ENCODE results near the gene LPCAT1.

Gene LPCAT1

DNA sequence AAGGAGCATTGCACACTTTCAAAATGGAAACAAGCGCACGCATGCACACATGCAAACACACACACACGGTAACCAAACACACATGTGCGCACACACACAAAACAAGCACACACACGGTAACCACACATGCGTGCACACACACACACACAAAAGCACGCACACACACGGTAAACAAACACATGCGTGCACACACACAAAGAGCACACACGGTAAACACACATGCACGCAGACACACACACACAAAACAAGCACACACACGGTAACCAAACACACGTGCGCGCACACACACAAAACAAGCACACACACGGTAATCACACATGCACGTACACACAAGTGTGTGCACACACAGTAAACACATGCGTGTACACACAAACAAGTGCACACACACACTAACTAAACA lies 59.2 kb downstream of the LPCAT1 start:
- Histone ChIP-seq H3K36me3 (ENCODE audit: insufficient read depth, low read length) (peaks cover 41% of the 10 kb centered on the region; the same call in 1 of the 2 replicates), H3K79me2 (ENCODE audit: insufficient read depth, low read length) (no peaks in the 10 kb centered on the region), H3F3A (ENCODE audit: low read depth) (no peaks in the 10 kb centered on the region), H3K9ac (ENCODE audit: low read depth, low read length, poor library complexity, severe bottlenecking) (no peak overlapping the region), H3K27me3 (ENCODE audit: insufficient read depth, low read length, poor library complexity, severe bottlenecking) (no peaks in the 10 kb centered on the region), H3K4me1 (ENCODE audit: insufficient read depth, low read length, poor library complexity, severe bottlenecking) (no peaks in the 10 kb centered on the region), H4K20me1 (ENCODE audit: insufficient read depth, low read length, poor library complexity, severe bottlenecking) (no peaks in the 10 kb centered on the region), H3K9me2 (replicated peaks; ENCODE audit: low read depth, low read length) (no peaks in the 10 kb centered on the region), H3K9me3 (ENCODE audit: insufficient read depth, low read depth, low read length) (no peaks in the 10 kb centered on the region), H3K4me3 (ENCODE audit: low read length, poor library complexity, severe bottlenecking) (no peak overlapping the region), H3K4me2 (ENCODE audit: low read depth, low read length, poor library complexity, severe bottlenecking) (no peak overlapping the region), H2AFZ (ENCODE audit: low read length) (no peak overlapping the region)
- TF ChIP-seq, protein P1, sequence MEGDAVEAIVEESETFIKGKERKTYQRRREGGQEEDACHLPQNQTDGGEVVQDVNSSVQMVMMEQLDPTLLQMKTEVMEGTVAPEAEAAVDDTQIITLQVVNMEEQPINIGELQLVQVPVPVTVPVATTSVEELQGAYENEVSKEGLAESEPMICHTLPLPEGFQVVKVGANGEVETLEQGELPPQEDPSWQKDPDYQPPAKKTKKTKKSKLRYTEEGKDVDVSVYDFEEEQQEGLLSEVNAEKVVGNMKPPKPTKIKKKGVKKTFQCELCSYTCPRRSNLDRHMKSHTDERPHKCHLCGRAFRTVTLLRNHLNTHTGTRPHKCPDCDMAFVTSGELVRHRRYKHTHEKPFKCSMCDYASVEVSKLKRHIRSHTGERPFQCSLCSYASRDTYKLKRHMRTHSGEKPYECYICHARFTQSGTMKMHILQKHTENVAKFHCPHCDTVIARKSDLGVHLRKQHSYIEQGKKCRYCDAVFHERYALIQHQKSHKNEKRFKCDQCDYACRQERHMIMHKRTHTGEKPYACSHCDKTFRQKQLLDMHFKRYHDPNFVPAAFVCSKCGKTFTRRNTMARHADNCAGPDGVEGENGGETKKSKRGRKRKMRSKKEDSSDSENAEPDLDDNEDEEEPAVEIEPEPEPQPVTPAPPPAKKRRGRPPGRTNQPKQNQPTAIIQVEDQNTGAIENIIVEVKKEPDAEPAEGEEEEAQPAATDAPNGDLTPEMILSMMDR (conservative IDR thresholded peaks at IDR 0.05; ENCODE audit: low read length) = no peak
- no peak for TF ChIP-seq EZH2phosphoT487 (IDR thresholded peaks at IDR 0.05; ENCODE audit: borderline replicate concordance)

DNA sequence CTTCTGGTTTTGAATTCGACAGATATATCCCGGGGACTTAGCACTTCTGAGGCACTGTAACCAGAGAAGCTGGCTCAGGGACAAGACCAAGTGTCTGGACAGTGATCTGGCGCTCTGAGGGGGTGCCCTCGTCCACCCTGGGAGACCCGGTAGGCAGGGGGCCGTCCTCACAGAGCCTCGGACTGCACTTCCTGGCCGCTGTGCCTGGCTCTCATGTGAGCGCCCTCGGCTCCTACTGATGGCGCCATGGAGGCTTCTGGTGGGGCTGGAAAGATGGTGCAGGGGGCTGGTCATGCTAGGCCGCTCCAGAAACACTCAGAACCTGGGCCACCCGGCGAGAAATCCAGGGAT lies 59.7 kb downstream of the LPCAT1 start:
- TF ChIP-seq, protein P1 (conservative IDR thresholded peaks at IDR 0.05; ENCODE audit: low read length) = no peak
- TF ChIP-seq EZH2phosphoT487 (IDR thresholded peaks at IDR 0.05; ENCODE audit: borderline replicate concordance) = no peak
- Histone ChIP-seq H3K4me1 (ENCODE audit: insufficient read depth, low read length, poor library complexity, severe bottlenecking) (no peaks in the 10 kb centered on the region), H3K79me2 (ENCODE audit: insufficient read depth, low read length) (no peaks in the 10 kb centered on the region), H3K36me3 (ENCODE audit: insufficient read depth, low read length) (peaks cover 41% of the 10 kb centered on the region; the same call in 1 of the 2 replicates), H3K9ac (ENCODE audit: low read depth, low read length, poor library complexity, severe bottlenecking) (no peak overlapping the region), H3K4me3 (ENCODE audit: low read length, poor library complexity, severe bottlenecking) (no peak overlapping the region), H3K9me2 (replicated peaks; ENCODE audit: low read depth, low read length) (no peaks in the 10 kb centered on the region), H3F3A (ENCODE audit: low read depth) (no peaks in the 10 kb centered on the region), H3K4me2 (ENCODE audit: low read depth, low read length, poor library complexity, severe bottlenecking) (no peak overlapping the region), H2AFZ (ENCODE audit: low read length) (no peak overlapping the region), H4K20me1 (ENCODE audit: insufficient read depth, low read length, poor library complexity, severe bottlenecking) (no peaks in the 10 kb centered on the region), H3K9me3 (ENCODE audit: insufficient read depth, low read depth, low read length) (no peaks in the 10 kb centered on the region), H3K27me3 (ENCODE audit: insufficient read depth, low read length, poor library complexity, severe bottlenecking) (no peaks in the 10 kb centered on the region)

DNA sequence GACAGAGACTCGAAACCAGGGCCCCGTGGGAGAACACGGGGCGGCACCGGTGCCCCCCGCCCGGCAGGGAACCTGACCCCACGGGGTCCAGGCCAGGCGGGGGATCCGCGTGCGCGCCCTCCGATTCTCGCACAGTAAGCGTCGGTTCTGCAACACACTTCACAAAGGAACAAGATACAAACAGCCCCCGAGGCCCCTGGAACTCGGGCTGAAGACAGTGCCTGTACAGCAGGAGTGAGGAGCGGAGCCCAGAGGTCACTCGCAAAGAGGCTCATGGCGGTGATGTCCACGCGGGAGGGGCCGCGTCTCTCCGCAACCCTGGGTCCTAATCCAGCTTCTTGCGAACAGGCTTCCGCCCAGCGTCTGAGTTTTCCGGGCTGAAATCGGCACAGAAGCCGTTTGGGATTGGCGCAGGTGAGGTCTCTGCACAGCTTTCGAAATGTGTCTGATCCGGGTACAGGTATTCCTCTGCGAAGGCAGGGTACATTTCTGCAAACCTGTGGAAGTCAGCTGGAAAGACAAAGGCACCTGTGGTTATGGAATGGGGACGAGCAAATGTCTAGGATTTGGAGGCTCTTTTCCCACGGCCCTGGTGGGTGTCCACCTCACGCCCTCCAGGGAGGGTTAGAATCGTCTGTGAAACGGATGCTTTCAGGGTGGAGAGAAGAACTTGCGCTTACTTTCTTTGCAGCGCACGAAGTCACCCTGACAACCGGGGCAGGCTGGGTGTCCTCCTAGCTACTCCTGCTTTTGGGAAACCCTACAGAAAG lies 60.2 kb downstream of the LPCAT1 start:
- TF ChIP-seq, protein P1 (conservative IDR thresholded peaks at IDR 0.05; ENCODE audit: low read length) = no peak
- no peak for TF ChIP-seq EZH2phosphoT487 (IDR thresholded peaks at IDR 0.05; ENCODE audit: borderline replicate concordance)
- Histone ChIP-seq H3K9me2 (replicated peaks; ENCODE audit: low read depth, low read length) (no peaks in the 10 kb centered on the region), H3K4me1 (ENCODE audit: insufficient read depth, low read length, poor library complexity, severe bottlenecking) (no peaks in the 10 kb centered on the region), H3K9ac (ENCODE audit: low read depth, low read length, poor library complexity, severe bottlenecking) (no peak overlapping the region), H4K20me1 (ENCODE audit: insufficient read depth, low read length, poor library complexity, severe bottlenecking) (no peaks in the 10 kb centered on the region), H2AFZ (ENCODE audit: low read length) (no peak overlapping the region), H3K36me3 (ENCODE audit: insufficient read depth, low read length) (peaks cover 41% of the 10 kb centered on the region; the same call in 1 of the 2 replicates), H3K4me3 (ENCODE audit: low read length, poor library complexity, severe bottlenecking) (no peak overlapping the region), H3K9me3 (ENCODE audit: insufficient read depth, low read depth, low read length) (no peaks in the 10 kb centered on the region), H3F3A (ENCODE audit: low read depth) (no peaks in the 10 kb centered on the region), H3K79me2 (ENCODE audit: insufficient read depth, low read length) (no peaks in the 10 kb centered on the region), H3K27me3 (ENCODE audit: insufficient read depth, low read length, poor library complexity, severe bottlenecking) (no peaks in the 10 kb centered on the region), H3K4me2 (ENCODE audit: low read depth, low read length, poor library complexity, severe bottlenecking) (no peak overlapping the region)

Measured in Loucy (cell line).